Measurements from ENCODE around the gene TANC1.
A peak's percentile ranks its signal among the peaks of the same experiment; 100 is the strongest.
"Not testable (repeated sequence)": the region's sequence is repeated elsewhere in the genome, so short reads cannot be mapped to it uniquely, and the experiment has no call there.

Gene TANC1

GRCh38 chr2:159094173-159094737 is 125.8 kb downstream of the TANC1 start:
- DNase-seq, result no peak

GRCh38 chr2:159095813-159096212 is 127.4 kb downstream of the TANC1 start:
- DNase-seq, result no peak

- not testable (repeated sequence) for DNase-seq
These were observed 127.9 kb downstream of the TANC1 start for GRCh38 chr2:159096302-159096855.

GRCh38 chr2:159096901-159097300 is 128.5 kb downstream of the TANC1 start:
- DNase-seq, result no peak

- DNase-seq, result no peak
These were observed 129.9 kb downstream of the TANC1 start for GRCh38 chr2:159098361-159098760.

GRCh38 chr2:159098921-159099411 is 130.5 kb downstream of the TANC1 start:
- DNase-seq, result no peak

GRCh38 chr2:159101755-159102489 is 133.5 kb downstream of the TANC1 start:
- DNase-seq, result no peak

GRCh38 chr2:159103411-159103810 is 135.0 kb downstream of the TANC1 start:
- DNase-seq, result no peak

GRCh38 chr2:159106109-159106508 is 137.7 kb downstream of the TANC1 start:
- no peak for DNase-seq

- DNase-seq, result no peak
These were observed 139.9 kb downstream of the TANC1 start for GRCh38 chr2:159108181-159108893.

- no peak for DNase-seq
These were observed 141.1 kb downstream of the TANC1 start for GRCh38 chr2:159109517-159109916.

GRCh38 chr2:159110784-159111183 is 142.3 kb downstream of the TANC1 start:
- no peak for DNase-seq

GRCh38 chr2:159111346-159111927 is 143.0 kb downstream of the TANC1 start:
- no peak for DNase-seq

GRCh38 chr2:159114835-159115234 is 146.4 kb downstream of the TANC1 start:
- DNase-seq, result no peak

GRCh38 chr2:159116922-159117321 is 148.5 kb downstream of the TANC1 start:
- no peak for DNase-seq

- DNase-seq, result no peak
These were observed 149.2 kb downstream of the TANC1 start for GRCh38 chr2:159117658-159118057.

GRCh38 chr2:159118115-159118858 is 149.8 kb downstream of the TANC1 start:
- DNase-seq, result peak; percentile 71

- no peak for DNase-seq
These were observed 150.5 kb downstream of the TANC1 start for GRCh38 chr2:159118859-159119500.

GRCh38 chr2:159119652-159120257 is 151.3 kb downstream of the TANC1 start:
- no peak for DNase-seq

GRCh38 chr2:159123786-159124185 is 155.3 kb downstream of the TANC1 start:
- DNase-seq, result no peak

GRCh38 chr2:159124441-159124911 is 156.0 kb downstream of the TANC1 start:
- DNase-seq, result no peak
